Activated CD8-positive, alpha-beta T cell treated with anti-CD3 and anti-CD28 coated beads, Interleukin-2, amount 10 ng/mL, durations not matched to agents 7 days and 5 days (primary cell): ENCODE measurements around the gene COL26A1. TPM values are rescaled to one million over a fixed set of nuclear protein-coding genes. Genes with fewer than 3 reads are reported as not detected.
"Not testable (repeated sequence)": the region's sequence is repeated elsewhere in the genome, so short reads cannot be mapped to it uniquely, and the experiment has no call there.

Source experiments
- ATAC-seq: fragments of 150-1000 bp; cut with Tn5 transposase; one replicate; pipeline ENCODE4 v1.10.0; 2021; ENCODE audit warnings: moderate library complexity
- CTCF ChIA-PET: fragments of 350-600 bp; sonication (Branson Sonifier 250); formaldehyde crosslinking; loops from one replicate; lab custom pipeline; 2021; ENCODE audit warnings: antibody characterized with exemption; lab: Charles Lee
- POLR2A ChIA-PET: fragments of 350-600 bp; sonication (Branson Sonifier 250); formaldehyde crosslinking; loops from one replicate; lab custom pipeline; 2021; ENCODE audit warnings: antibody characterized with exemption; lab: Charles Lee
- DNase-seq: peaks from one replicate; pipeline ENCODE4 v3.0.0-alpha.2; 2020
- H3K27ac Mint-ChIP-seq: one replicate; pipeline ENCODE4 v1.8.0; 2021; ENCODE audit warnings: mild to moderate bottlenecking, mixed read lengths
- H3K27me3 Mint-ChIP-seq: one replicate; pipeline ENCODE4 v1.8.0; 2021; ENCODE audit warnings: low read depth, mixed read lengths
- H3K36me3 Mint-ChIP-seq: one replicate; pipeline ENCODE4 v1.8.0; 2021; ENCODE audit warnings: low read depth, mixed read lengths
- H3K4me1 Mint-ChIP-seq: one replicate; pipeline ENCODE4 v1.8.0; 2021; ENCODE audit warnings: low read depth, mixed read lengths
- H3K4me3 Mint-ChIP-seq: one replicate; pipeline ENCODE4 v1.8.0; 2021; ENCODE audit warnings: mild to moderate bottlenecking, mixed read lengths
- H3K9me3 Mint-ChIP-seq: one replicate; pipeline ENCODE4 v1.8.0; 2022; ENCODE audit warnings: mixed read lengths; ENCODE audit not compliant: insufficient read depth
- total RNA-seq, 2 experiments: library from RNA; stranded (reverse); gene quantifications; one replicate each; pipeline ENCODE4 v1.2.3, GENCODE V29; 2021

The COL26A1 gene
- total RNA-seq, 2 experiments from 2014 or later = not detected

- no peak for DNase-seq
- ChIA-PET POLR2A (no interaction called here), CTCF (interaction anchor here (1.2 to 2.5 kb wide), 5 partner anchors 11 to 669 kb away, joined by 4 to 15 read pairs (median 8); no protein-coding TSS in a partner anchor)
- Mint-ChIP-seq H3K9me3 (no peaks in the 10 kb centered on the region), H3K4me1 (no peaks in the 10 kb centered on the region), H3K27ac (no peak overlapping the region), H3K4me3 (no peak overlapping the region), H3K27me3 (no peaks in the 10 kb centered on the region), H3K36me3 (no peaks in the 10 kb centered on the region)
- peak; percentile 9 for ATAC-seq
These were observed 239.4 kb downstream of the COL26A1 start for GRCh38 chr7:101602082-101602481.

GRCh38 chr7:101602484-101603241 lies 240.0 kb downstream of the COL26A1 start:
- H3K36me3 Mint-ChIP-seq = no peaks in the 10 kb centered on the region
- DNase-seq (peak; percentile 76), ATAC-seq (peak; percentile 89)
- no peak overlapping the region for H3K27ac Mint-ChIP-seq
- no peaks in the 10 kb centered on the region for H3K4me1 Mint-ChIP-seq
- no peak overlapping the region for H3K4me3 Mint-ChIP-seq
- no peaks in the 10 kb centered on the region for H3K9me3 Mint-ChIP-seq
- no peaks in the 10 kb centered on the region for H3K27me3 Mint-ChIP-seq
- CTCF ChIA-PET = interaction anchor here (0.6 to 2.5 kb wide), 13 partner anchors 11 to 668 kb away, joined by 3 to 15 read pairs (median 4); no protein-coding TSS in a partner anchor
- POLR2A ChIA-PET = no interaction called here

- POLR2A ChIA-PET = no interaction called here
These were observed 241.8 kb downstream of the COL26A1 start for GRCh38 chr7:101604331-101604933.

GRCh38 chr7:101604934-101605332 lies 242.3 kb downstream of the COL26A1 start:
- ATAC-seq, H3K36me3 Mint-ChIP-seq, H3K27me3 Mint-ChIP-seq, H3K9me3 Mint-ChIP-seq, H3K4me3 Mint-ChIP-seq, H3K4me1 Mint-ChIP-seq, DNase-seq, POLR2A ChIA-PET, H3K27ac Mint-ChIP-seq, CTCF ChIA-PET: not testable (repeated sequence)

More at GRCh38 chr7:101604331-101604933, 241.8 kb downstream of the COL26A1 start:
- no peaks in the 10 kb centered on the region for H3K4me1 Mint-ChIP-seq
- CTCF ChIA-PET = interaction anchor here (1.6 kb wide), 1 partner anchor 11 kb away, joined by 4 read pairs; no protein-coding TSS in a partner anchor
- ATAC-seq (no peak), DNase-seq (no peak)
- no peaks in the 10 kb centered on the region for H3K36me3 Mint-ChIP-seq
- H3K27me3 Mint-ChIP-seq = no peaks in the 10 kb centered on the region
- no peak overlapping the region for H3K27ac Mint-ChIP-seq
- no peak overlapping the region for H3K4me3 Mint-ChIP-seq
- no peaks in the 10 kb centered on the region for H3K9me3 Mint-ChIP-seq

- Mint-ChIP-seq H3K4me1 (no peaks in the 10 kb centered on the region), H3K4me3 (no peak overlapping the region), H3K36me3 (no peaks in the 10 kb centered on the region), H3K9me3 (no peaks in the 10 kb centered on the region), H3K27ac (no peak overlapping the region), H3K27me3 (no peaks in the 10 kb centered on the region)
- DNase-seq = no peak
- ChIA-PET CTCF (no interaction called here), POLR2A (no interaction called here)
- no peak for ATAC-seq
These were observed 243.2 kb downstream of the COL26A1 start for GRCh38 chr7:101605611-101606497.

- DNase-seq (no peak), ATAC-seq (no peak)
- Mint-ChIP-seq H3K27me3 (no peaks in the 10 kb centered on the region), H3K4me1 (no peaks in the 10 kb centered on the region), H3K4me3 (no peak overlapping the region), H3K9me3 (no peaks in the 10 kb centered on the region), H3K36me3 (no peaks in the 10 kb centered on the region), H3K27ac (no peak overlapping the region)
- ChIA-PET CTCF (no interaction called here), POLR2A (no interaction called here)
These were observed 243.8 kb downstream of the COL26A1 start for GRCh38 chr7:101606498-101606923.

Other genes with a start within 250 kb of the COL26A1 start
- gene SERPINE1, start 235.8 kb upstream of the COL26A1 start, total RNA-seq = under 1 TPM; 0.47 to 0.58 TPM
- 10 to 100 TPM; 46.2 to 48.9 TPM for gene AP1S1, start 208.4 kb upstream of the COL26A1 start, total RNA-seq
- gene VGF, start 197.3 kb upstream of the COL26A1 start, total RNA-seq = under 1 TPM; 0.29 to 0.53 TPM
- not detected for gene NAT16, start 182.6 kb upstream of the COL26A1 start, total RNA-seq
- not detected for gene MOGAT3, start 161.8 kb upstream of the COL26A1 start, total RNA-seq
- gene PLOD3, start 145.3 kb upstream of the COL26A1 start, total RNA-seq = 10 to 100 TPM; 51.1 to 58.1 TPM
- 10 to 100 TPM; 56.1 to 58.4 TPM for gene ZNHIT1, start 144.7 kb upstream of the COL26A1 start, total RNA-seq
- gene CLDN15, start 125.1 kb upstream of the COL26A1 start, total RNA-seq = 10 to 100 TPM; 19.6 to 21.2 TPM
- 100 to 1,000 TPM; 103 to 108 TPM for gene FIS1, start 117.8 kb upstream of the COL26A1 start, total RNA-seq
- 10 to 100 TPM in 1 of 2 experiments, 1 to 10 TPM in 1; 9.9 to 11.1 TPM for gene IFT22, start 41.1 kb upstream of the COL26A1 start, total RNA-seq